ENCODE results near the gene ESM1.

The ESM1 gene

GRCh38 chr5:54986269-54986654 is 869 bp upstream of the ESM1 start:
- no peak for DNase-seq (ENCODE audit: low read depth in 1 of 2, low spot score in 1 of 2)

GRCh38 chr5:54981928-54982327 is 3.5 kb downstream of the ESM1 start:
- no peak for DNase-seq (ENCODE audit: low read depth in 1 of 2, low spot score in 1 of 2)

- DNase-seq (ENCODE audit: low read depth in 1 of 2, low spot score in 1 of 2) = no peak
These were observed 9.7 kb downstream of the ESM1 start for GRCh38 chr5:54975701-54976100.

- DNase-seq (ENCODE audit: low read depth in 1 of 2, low spot score in 1 of 2) = no peak
These were observed 15.3 kb downstream of the ESM1 start for GRCh38 chr5:54969856-54970828.

- no peak for DNase-seq (ENCODE audit: low read depth in 1 of 2, low spot score in 1 of 2)
These were observed 16.2 kb downstream of the ESM1 start for GRCh38 chr5:54969242-54969641.

- DNase-seq (ENCODE audit: low read depth in 1 of 2, low spot score in 1 of 2) = no peak
These were observed 19.6 kb downstream of the ESM1 start for GRCh38 chr5:54965806-54966205.

GRCh38 chr5:54964405-54964804 is 21.0 kb downstream of the ESM1 start:
- no peak for DNase-seq (ENCODE audit: low read depth in 1 of 2, low spot score in 1 of 2)

- peak in 1 of 2 donors; percentile 1 for DNase-seq (ENCODE audit: low read depth in 1 of 2, low spot score in 1 of 2)
These were observed 25.5 kb downstream of the ESM1 start for GRCh38 chr5:54959673-54960418.

GRCh38 chr5:54956922-54957321 is 28.5 kb downstream of the ESM1 start:
- no peak for DNase-seq (ENCODE audit: low read depth in 1 of 2, low spot score in 1 of 2)

GRCh38 chr5:54947187-54947586 is 38.2 kb downstream of the ESM1 start:
- DNase-seq (ENCODE audit: low read depth in 1 of 2, low spot score in 1 of 2) = no peak

- DNase-seq (ENCODE audit: low read depth in 1 of 2, low spot score in 1 of 2) = no peak
These were observed 39.0 kb downstream of the ESM1 start for GRCh38 chr5:54946306-54946819.

- DNase-seq (ENCODE audit: low read depth in 1 of 2, low spot score in 1 of 2) = no peak
These were observed 41.0 kb downstream of the ESM1 start for GRCh38 chr5:54944364-54944763.

- no peak for DNase-seq (ENCODE audit: low read depth in 1 of 2, low spot score in 1 of 2)
These were observed 43.2 kb downstream of the ESM1 start for GRCh38 chr5:54942064-54942778.

GRCh38 chr5:54936201-54936600 is 49.2 kb downstream of the ESM1 start:
- no peak for DNase-seq (ENCODE audit: low read depth in 1 of 2, low spot score in 1 of 2)

GRCh38 chr5:54932789-54933188 is 52.6 kb downstream of the ESM1 start:
- DNase-seq (ENCODE audit: low read depth in 1 of 2, low spot score in 1 of 2) = no peak

- DNase-seq (ENCODE audit: low read depth in 1 of 2, low spot score in 1 of 2) = no peak
These were observed 54.7 kb downstream of the ESM1 start for GRCh38 chr5:54930736-54931135.

Measured in stimulated activated CD4-positive, alpha-beta T cell treated with anti-CD3 and anti-CD28 coated beads, Interleukin-15, amount 100 ng/mL, for 1 hour (primary cell).